SK-N-SH (cell line): ENCODE data around the gene SLC11A1.

Experiments
- GABPA ChIP-seq: IDR thresholded peaks from 2 replicates; pipeline ENCODE4 v1.4.0; 2012; ENCODE audit warnings: low read depth, mild to moderate bottlenecking
- JUND ChIP-seq: IDR thresholded peaks from 2 replicates; pipeline ENCODE4 v1.4.0; 2012
- MXI1 ChIP-seq: IDR thresholded peaks from 2 replicates; pipeline ENCODE4 v1.6.1; 2012; ENCODE audit warnings: mild to moderate bottlenecking, low read depth, low read length, improper control_type of control experiment
- NFIC ChIP-seq: IDR thresholded peaks from 2 replicates; pipeline ENCODE4 v1.4.0; 2012; ENCODE audit warnings: borderline replicate concordance
- POLR2AphosphoS5 ChIP-seq: IDR thresholded peaks from 2 replicates; pipeline ENCODE4 v1.6.1; 2012; ENCODE audit warnings: low read depth, low read length
- RAD21 ChIP-seq: IDR thresholded peaks from 2 replicates; pipeline ENCODE4 v1.6.1; 2012; ENCODE audit warnings: mild to moderate bottlenecking, low read length
- SIN3A ChIP-seq: IDR thresholded peaks from 2 replicates; pipeline ENCODE4 v1.6.1; 2012; ENCODE audit warnings: low read depth, mild to moderate bottlenecking, low read length, moderate library complexity, borderline replicate concordance
- TAF1 ChIP-seq: IDR thresholded peaks from 2 replicates; pipeline ENCODE4 v1.6.1; 2012; ENCODE audit warnings: low read depth, mild to moderate bottlenecking, low read length, moderate library complexity, borderline replicate concordance
- TCF12 ChIP-seq: IDR thresholded peaks from 2 replicates; pipeline ENCODE4 v1.4.0; 2012
- TEAD4 ChIP-seq: IDR thresholded peaks from 2 replicates; pipeline ENCODE4 v1.4.0; 2012; ENCODE audit warnings: mild to moderate bottlenecking, borderline replicate concordance; ENCODE audit not compliant: insufficient read depth
- TF ChIP-seq, protein P1 (sequence below): fragments of 200-600 bp; sonication (generic); IDR thresholded peaks from 2 replicates; pipeline ENCODE4 v1.6.1; 2017; ENCODE audit warnings: antibody characterized with exemption, mild to moderate bottlenecking, moderate library complexity
- TF ChIP-seq, protein P2 (sequence below): IDR thresholded peaks from 2 replicates; pipeline ENCODE4 v1.4.0; 2012; ENCODE audit warnings: low read depth, borderline replicate concordance
- TF ChIP-seq, protein P3 (sequence below): IDR thresholded peaks from 2 replicates; pipeline ENCODE4 v1.6.1; 2012; ENCODE audit warnings: mild to moderate bottlenecking, low read depth, low read length, moderate library complexity

DNA sequence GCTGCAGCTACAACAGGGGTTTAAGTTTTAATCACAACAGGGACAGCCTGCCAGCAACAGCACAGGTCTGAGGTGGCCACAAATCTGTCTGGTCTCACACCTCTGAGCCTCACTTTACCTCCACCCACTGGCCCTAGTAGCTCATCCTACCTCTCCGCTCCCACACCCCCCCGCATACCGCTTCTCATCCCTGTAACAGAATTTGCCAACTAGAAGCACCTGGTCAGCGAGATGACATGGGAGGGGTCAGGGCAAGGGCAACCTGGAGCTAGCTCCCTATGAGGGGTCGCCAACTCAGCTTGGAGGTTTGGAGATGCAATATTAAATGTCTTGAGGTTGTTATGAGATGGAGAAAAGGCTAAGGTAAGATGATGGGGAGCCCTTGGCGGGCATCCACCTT, 17.9 kb upstream of the SLC11A1 start:
- TF ChIP-seq, protein P1, sequence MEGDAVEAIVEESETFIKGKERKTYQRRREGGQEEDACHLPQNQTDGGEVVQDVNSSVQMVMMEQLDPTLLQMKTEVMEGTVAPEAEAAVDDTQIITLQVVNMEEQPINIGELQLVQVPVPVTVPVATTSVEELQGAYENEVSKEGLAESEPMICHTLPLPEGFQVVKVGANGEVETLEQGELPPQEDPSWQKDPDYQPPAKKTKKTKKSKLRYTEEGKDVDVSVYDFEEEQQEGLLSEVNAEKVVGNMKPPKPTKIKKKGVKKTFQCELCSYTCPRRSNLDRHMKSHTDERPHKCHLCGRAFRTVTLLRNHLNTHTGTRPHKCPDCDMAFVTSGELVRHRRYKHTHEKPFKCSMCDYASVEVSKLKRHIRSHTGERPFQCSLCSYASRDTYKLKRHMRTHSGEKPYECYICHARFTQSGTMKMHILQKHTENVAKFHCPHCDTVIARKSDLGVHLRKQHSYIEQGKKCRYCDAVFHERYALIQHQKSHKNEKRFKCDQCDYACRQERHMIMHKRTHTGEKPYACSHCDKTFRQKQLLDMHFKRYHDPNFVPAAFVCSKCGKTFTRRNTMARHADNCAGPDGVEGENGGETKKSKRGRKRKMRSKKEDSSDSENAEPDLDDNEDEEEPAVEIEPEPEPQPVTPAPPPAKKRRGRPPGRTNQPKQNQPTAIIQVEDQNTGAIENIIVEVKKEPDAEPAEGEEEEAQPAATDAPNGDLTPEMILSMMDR: no peak
- TF ChIP-seq TEAD4 (no peak), TAF1 (no peak), POLR2AphosphoS5 (no peak), GABPA (no peak), NFIC (no peak), JUND (no peak), RAD21 (no peak), SIN3A (no peak), MXI1 (no peak), TCF12 (no peak)
- TF ChIP-seq, protein P2, sequence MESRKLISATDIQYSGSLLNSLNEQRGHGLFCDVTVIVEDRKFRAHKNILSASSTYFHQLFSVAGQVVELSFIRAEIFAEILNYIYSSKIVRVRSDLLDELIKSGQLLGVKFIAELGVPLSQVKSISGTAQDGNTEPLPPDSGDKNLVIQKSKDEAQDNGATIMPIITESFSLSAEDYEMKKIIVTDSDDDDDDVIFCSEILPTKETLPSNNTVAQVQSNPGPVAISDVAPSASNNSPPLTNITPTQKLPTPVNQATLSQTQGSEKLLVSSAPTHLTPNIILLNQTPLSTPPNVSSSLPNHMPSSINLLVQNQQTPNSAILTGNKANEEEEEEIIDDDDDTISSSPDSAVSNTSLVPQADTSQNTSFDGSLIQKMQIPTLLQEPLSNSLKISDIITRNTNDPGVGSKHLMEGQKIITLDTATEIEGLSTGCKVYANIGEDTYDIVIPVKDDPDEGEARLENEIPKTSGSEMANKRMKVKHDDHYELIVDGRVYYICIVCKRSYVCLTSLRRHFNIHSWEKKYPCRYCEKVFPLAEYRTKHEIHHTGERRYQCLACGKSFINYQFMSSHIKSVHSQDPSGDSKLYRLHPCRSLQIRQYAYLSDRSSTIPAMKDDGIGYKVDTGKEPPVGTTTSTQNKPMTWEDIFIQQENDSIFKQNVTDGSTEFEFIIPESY: no peak
- TF ChIP-seq, protein P3, sequence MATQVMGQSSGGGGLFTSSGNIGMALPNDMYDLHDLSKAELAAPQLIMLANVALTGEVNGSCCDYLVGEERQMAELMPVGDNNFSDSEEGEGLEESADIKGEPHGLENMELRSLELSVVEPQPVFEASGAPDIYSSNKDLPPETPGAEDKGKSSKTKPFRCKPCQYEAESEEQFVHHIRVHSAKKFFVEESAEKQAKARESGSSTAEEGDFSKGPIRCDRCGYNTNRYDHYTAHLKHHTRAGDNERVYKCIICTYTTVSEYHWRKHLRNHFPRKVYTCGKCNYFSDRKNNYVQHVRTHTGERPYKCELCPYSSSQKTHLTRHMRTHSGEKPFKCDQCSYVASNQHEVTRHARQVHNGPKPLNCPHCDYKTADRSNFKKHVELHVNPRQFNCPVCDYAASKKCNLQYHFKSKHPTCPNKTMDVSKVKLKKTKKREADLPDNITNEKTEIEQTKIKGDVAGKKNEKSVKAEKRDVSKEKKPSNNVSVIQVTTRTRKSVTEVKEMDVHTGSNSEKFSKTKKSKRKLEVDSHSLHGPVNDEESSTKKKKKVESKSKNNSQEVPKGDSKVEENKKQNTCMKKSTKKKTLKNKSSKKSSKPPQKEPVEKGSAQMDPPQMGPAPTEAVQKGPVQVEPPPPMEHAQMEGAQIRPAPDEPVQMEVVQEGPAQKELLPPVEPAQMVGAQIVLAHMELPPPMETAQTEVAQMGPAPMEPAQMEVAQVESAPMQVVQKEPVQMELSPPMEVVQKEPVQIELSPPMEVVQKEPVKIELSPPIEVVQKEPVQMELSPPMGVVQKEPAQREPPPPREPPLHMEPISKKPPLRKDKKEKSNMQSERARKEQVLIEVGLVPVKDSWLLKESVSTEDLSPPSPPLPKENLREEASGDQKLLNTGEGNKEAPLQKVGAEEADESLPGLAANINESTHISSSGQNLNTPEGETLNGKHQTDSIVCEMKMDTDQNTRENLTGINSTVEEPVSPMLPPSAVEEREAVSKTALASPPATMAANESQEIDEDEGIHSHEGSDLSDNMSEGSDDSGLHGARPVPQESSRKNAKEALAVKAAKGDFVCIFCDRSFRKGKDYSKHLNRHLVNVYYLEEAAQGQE: no peak
